ENCODE data around the gene ARHGAP30. TPM values are rescaled to one million over a fixed set of nuclear protein-coding genes. Genes with fewer than 3 reads are reported as not detected.
"Not testable (repeated sequence)": the region's sequence is repeated elsewhere in the genome, so short reads cannot be mapped to it uniquely, and the experiment has no call there.

Gene ARHGAP30
- total RNA-seq, 2 donors from 2014 or later: 16.4 to 16.9 TPM

DNA sequence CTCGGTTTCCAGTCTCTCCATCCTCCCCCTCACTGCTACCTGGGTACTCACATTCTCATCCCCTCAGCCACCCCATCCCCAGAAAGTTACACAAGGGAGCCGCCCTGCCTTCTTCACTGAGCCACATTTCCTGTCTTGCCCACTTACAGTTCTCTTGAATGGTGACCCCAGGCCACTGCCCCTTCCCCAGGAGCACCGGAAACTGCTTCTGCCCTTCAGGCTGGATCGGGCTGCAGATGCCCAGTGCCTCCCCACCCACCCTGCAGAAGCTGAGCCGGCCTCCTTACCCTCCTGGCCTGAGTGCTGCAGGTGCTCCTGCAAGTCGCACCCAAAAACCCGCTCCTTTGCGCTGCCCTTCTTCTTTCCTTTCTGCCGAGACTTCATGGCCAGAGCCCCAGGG is 450 bp downstream of the ARHGAP30 start:
- Histone ChIP-seq H3K4me3 (peak overlapping the region; percentile 63), H3K27ac (peak overlapping the region; percentile 12 to 36), H3K9me3 (no peaks in the 10 kb centered on the region), H3K36me3 (no peaks in the 10 kb centered on the region), H3K27me3 (replicated peaks; ENCODE audit: insufficient read depth) (no peaks in the 10 kb centered on the region), H3K4me1 (ENCODE audit: control insufficient read depth in 1 of 2, low read depth in 2 of 2) (no peaks in the 10 kb centered on the region)
- TF ChIP-seq, protein P1, sequence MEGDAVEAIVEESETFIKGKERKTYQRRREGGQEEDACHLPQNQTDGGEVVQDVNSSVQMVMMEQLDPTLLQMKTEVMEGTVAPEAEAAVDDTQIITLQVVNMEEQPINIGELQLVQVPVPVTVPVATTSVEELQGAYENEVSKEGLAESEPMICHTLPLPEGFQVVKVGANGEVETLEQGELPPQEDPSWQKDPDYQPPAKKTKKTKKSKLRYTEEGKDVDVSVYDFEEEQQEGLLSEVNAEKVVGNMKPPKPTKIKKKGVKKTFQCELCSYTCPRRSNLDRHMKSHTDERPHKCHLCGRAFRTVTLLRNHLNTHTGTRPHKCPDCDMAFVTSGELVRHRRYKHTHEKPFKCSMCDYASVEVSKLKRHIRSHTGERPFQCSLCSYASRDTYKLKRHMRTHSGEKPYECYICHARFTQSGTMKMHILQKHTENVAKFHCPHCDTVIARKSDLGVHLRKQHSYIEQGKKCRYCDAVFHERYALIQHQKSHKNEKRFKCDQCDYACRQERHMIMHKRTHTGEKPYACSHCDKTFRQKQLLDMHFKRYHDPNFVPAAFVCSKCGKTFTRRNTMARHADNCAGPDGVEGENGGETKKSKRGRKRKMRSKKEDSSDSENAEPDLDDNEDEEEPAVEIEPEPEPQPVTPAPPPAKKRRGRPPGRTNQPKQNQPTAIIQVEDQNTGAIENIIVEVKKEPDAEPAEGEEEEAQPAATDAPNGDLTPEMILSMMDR (IDR thresholded peaks at IDR 0.05): no peak
- ATAC-seq (ENCODE audit: insufficient number of reproducible peaks, low FRiP score, low read depth) (no peak), DNase-seq (ENCODE audit: low spot score) (no peak)

- Histone ChIP-seq H3K4me3 (peak overlapping the region; percentile 63), H3K4me1 (ENCODE audit: control insufficient read depth in 1 of 2, low read depth in 2 of 2) (no peaks in the 10 kb centered on the region), H3K27ac (peak overlapping the region; percentile 12 to 17), H3K27me3 (replicated peaks; ENCODE audit: insufficient read depth) (no peaks in the 10 kb centered on the region), H3K36me3 (no peaks in the 10 kb centered on the region), H3K9me3 (no peaks in the 10 kb centered on the region)
- DNase-seq (ENCODE audit: low spot score) (no peak), ATAC-seq (ENCODE audit: insufficient number of reproducible peaks, low FRiP score, low read depth) (no peak)
- TF ChIP-seq, protein P1 (IDR thresholded peaks at IDR 0.05): no peak
These were observed 1.1 kb downstream of the ARHGAP30 start for GRCh38 chr1:161068306-161069234.

- Histone ChIP-seq H3K27me3 (replicated peaks; ENCODE audit: insufficient read depth) (no peaks in the 10 kb centered on the region), H3K27ac (no peak overlapping the region), H3K4me3 (no peak overlapping the region), H3K36me3 (no peaks in the 10 kb centered on the region), H3K4me1 (ENCODE audit: control insufficient read depth in 1 of 2, low read depth in 2 of 2) (no peaks in the 10 kb centered on the region), H3K9me3 (no peaks in the 10 kb centered on the region)
- ATAC-seq (ENCODE audit: insufficient number of reproducible peaks, low FRiP score, low read depth): no peak
- no peak for DNase-seq (ENCODE audit: low spot score)
- TF ChIP-seq, protein P1 (IDR thresholded peaks at IDR 0.05): no peak
These were observed 3.0 kb downstream of the ARHGAP30 start for GRCh38 chr1:161066694-161067093.

- not testable (repeated sequence) for H3K9me3 ChIP-seq; H3K27ac ChIP-seq; DNase-seq (ENCODE audit: low spot score); H3K36me3 ChIP-seq; H3K4me3 ChIP-seq; H3K4me1 ChIP-seq (ENCODE audit: control insufficient read depth in 1 of 2, low read depth in 2 of 2); H3K27me3 ChIP-seq (replicated peaks; ENCODE audit: insufficient read depth); ATAC-seq (ENCODE audit: insufficient number of reproducible peaks, low FRiP score, low read depth)
These were observed 4.0 kb downstream of the ARHGAP30 start for GRCh38 chr1:161065681-161066080.

GRCh38 chr1:161063936-161064335 is 5.8 kb downstream of the ARHGAP30 start:
- not testable (repeated sequence) for H3K27me3 ChIP-seq (replicated peaks; ENCODE audit: insufficient read depth); H3K4me3 ChIP-seq; ATAC-seq (ENCODE audit: insufficient number of reproducible peaks, low FRiP score, low read depth); H3K27ac ChIP-seq; DNase-seq (ENCODE audit: low spot score); H3K9me3 ChIP-seq; H3K36me3 ChIP-seq; H3K4me1 ChIP-seq (ENCODE audit: control insufficient read depth in 1 of 2, low read depth in 2 of 2)

- H3K9me3 ChIP-seq: no peaks in the 10 kb centered on the region
- no peak overlapping the region for H3K4me3 ChIP-seq
- no peaks in the 10 kb centered on the region for H3K27me3 ChIP-seq (replicated peaks; ENCODE audit: insufficient read depth)
- DNase-seq (ENCODE audit: low spot score) (no peak), ATAC-seq (ENCODE audit: insufficient number of reproducible peaks, low FRiP score, low read depth) (no peak)
- no peak overlapping the region for H3K27ac ChIP-seq
- TF ChIP-seq, protein P1 (IDR thresholded peaks at IDR 0.05): no peak
- H3K36me3 ChIP-seq: no peaks in the 10 kb centered on the region
- H3K4me1 ChIP-seq (ENCODE audit: control insufficient read depth in 1 of 2, low read depth in 2 of 2): no peaks in the 10 kb centered on the region
These were observed 8.3 kb downstream of the ARHGAP30 start for GRCh38 chr1:161061419-161061818.

Measured in thoracic aorta (tissue), 2 donors.